HG03095 (cell line): ENCODE measurements around the gene IFNA14.

Source experiments
- ATAC-seq: cut with Tn5 transposase; IDR thresholded peaks from one replicate; pipeline ENCODE4 v1.9.1; 2021; ENCODE audit warnings: moderate library complexity; ENCODE audit not compliant: unreplicated experiment

The IFNA14 gene

GRCh38 chr9:21239911-21240310, at the start of gene IFNA14:
Gene IFNA14, minus strand, starts transcription at chr9:21240005. Its CDS starts 70 bp downstream, at chr9:21239935.
- no peak for ATAC-seq

GRCh38 chr9:21287280-21287679, 47.5 kb upstream of the IFNA14 start:
- no peak for ATAC-seq

DNA sequence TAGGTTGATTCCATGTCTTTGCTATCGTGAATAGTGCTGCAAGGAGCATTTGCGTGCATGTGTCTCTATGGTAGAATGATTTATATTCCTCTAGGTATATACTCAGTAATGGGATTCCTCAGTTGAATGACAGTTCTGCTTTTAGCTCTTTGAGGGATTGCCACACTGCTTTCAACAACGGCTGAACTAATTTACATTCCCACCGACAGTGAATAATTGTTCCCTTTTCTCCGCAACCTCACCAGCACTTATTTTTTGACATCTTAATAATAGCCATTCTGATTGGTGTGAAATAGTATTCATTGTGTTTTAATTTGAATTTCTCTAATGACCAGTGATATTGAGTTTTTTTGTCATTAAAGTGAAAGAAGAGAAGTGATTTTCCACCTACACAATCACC, 46.9 kb upstream of the IFNA14 start:
- ATAC-seq = no peak

GRCh38 chr9:21286099-21286498, 46.3 kb upstream of the IFNA14 start:
- ATAC-seq = no peak

GRCh38 chr9:21281275-21281674, 41.5 kb upstream of the IFNA14 start:
- ATAC-seq = no peak

GRCh38 chr9:21268347-21268657, 28.5 kb upstream of the IFNA14 start:
- no peak for ATAC-seq

- peak; percentile 70 for ATAC-seq
These were observed 27.9 kb upstream of the IFNA14 start for GRCh38 chr9:21267485-21268346.

- ATAC-seq = no peak
These were observed 27.1 kb upstream of the IFNA14 start for GRCh38 chr9:21266733-21267484.

GRCh38 chr9:21265421-21266189, 25.8 kb upstream of the IFNA14 start:
- no peak for ATAC-seq

GRCh38 chr9:21255538-21256212, 15.9 kb upstream of the IFNA14 start:
- ATAC-seq = no peak

DNA sequence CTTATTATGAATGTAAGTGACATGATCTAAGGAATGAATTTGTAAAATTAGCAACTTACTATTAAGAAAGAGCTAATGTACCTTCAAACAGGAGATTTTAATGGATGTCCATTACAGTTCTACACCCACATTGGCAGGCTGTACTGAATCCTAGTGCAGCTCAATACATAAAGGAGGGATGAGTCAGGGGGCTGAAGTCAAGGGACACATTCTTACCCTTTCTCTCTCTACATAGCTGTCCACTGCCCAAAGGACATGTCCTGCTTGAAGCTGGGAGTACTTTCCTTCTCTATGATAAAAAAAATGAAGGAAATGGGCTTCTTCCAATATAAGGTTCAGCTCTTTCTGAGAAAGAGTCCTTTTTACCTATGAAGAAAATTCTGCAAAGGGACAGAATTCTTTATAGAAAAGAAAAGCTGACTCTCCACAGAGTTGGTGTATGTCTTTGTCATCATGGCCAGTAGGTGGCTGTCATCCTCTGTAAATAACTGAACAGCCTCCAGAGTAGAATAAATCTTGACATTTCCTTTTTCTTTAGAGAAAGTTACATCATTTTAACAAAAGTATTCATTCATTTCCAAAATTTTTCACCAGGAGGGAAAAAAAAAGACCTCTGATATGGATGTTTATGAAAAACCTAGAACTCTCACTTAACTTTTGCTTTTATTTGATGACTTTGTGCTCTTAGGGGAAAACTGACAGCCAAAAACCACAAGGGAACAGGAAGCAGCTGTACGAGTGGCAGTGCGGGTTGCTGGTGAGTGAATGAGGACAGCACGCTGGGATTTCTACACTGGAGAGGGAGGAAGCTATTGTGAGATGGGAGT, 13.1 kb upstream of the IFNA14 start:
- peak; percentile 63 for ATAC-seq

DNA sequence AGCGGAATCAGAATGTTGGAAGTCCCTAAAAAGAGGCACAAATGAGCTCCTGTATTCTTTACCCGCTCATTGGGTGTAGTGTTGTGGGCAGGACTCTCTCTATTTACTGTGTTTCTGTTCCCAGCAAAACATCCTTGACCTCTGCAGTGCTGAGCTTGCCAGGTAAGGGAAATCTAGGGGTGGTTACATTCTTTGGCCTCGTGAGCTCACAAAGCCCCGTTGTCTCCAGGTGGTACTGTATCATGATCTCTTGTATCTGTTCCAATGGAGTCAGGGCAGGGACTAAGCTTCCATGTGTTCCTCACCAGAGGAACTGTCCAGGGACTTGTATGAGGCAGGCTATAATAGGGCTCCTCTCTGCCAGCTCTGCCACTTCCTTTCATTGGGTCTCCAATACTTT, 11.8 kb upstream of the IFNA14 start:
- no peak for ATAC-seq

DNA sequence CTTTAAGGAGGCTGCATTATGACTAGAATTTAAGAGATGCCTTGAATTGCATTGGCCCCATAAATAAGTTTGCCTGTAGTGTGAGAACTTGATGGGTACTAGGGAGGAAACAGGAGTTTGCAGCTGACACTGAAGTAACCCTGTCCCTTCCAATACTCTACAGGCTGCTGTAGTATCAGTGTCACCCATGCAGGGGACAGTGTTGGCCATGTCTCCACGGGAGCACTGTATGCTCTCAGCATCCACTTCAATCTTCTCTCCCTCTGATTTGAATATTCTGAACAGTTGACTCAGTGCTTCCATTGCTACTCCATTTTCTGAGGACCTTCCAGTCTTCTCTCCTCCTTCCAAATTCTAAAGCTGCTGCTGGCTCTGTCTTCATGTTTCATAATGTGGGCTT, 11.4 kb upstream of the IFNA14 start:
- no peak for ATAC-seq

DNA sequence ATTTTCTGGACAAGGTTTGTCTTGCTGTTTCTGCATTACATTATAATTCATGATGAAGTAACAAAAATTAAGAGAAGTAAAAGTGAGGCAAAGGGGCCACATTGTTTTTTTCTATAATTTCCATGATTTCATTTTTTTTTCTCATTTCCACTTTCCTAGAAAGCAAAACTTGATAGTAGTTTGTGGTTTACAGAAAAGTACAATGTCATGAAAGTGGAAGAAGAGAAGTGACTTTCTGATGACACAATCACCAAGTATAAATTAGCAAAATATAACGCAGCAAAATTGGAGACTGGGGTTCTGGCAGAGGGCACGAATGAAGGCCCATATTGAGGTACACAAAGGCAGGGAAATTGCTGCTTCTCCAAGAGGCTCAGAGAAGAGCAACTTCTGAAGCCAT, 5.0 kb upstream of the IFNA14 start:
- no peak for ATAC-seq

DNA sequence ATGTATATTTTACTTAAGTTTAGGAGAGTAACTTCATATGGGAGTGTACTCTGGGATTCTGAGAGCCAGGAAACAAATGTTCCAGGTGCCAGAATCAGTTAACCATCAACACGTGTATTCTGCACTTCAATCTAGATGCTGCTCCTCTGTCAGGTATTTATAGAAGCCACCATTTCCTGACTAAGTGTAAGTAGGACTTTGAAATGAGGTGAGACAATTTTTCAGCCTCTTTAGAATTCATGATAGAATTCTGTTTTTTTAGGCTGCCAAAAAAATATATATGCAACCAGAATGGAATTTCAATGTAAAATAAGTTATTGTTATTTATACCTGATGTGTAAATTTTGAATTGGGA, 3.5 kb downstream of the IFNA14 start:
- ATAC-seq = peak; percentile 9

- ATAC-seq = peak; percentile 77
These were observed 4.1 kb downstream of the IFNA14 start for GRCh38 chr9:21235468-21236359.

GRCh38 chr9:21234153-21234687, 5.6 kb downstream of the IFNA14 start:
- no peak for ATAC-seq

DNA sequence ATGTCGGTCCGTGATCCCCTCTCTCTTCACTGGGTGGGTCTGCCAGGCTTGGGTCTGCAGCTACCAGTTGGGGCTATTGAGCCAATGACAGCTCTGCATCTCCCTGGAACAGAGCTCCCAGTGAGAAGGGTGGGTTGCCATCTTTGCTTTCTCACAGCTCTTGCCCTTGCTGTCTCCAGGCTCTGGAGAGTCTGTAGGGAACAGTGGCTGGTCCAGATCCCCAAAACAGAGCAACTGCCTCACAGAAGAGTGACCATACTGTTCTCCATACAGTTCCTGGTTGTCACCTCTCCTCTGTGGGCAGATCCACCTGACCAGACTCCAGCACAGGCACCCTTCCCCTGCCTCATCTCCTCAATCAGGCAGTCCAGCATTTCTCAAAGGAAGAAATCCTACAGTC, 6.5 kb downstream of the IFNA14 start:
- ATAC-seq = no peak

DNA sequence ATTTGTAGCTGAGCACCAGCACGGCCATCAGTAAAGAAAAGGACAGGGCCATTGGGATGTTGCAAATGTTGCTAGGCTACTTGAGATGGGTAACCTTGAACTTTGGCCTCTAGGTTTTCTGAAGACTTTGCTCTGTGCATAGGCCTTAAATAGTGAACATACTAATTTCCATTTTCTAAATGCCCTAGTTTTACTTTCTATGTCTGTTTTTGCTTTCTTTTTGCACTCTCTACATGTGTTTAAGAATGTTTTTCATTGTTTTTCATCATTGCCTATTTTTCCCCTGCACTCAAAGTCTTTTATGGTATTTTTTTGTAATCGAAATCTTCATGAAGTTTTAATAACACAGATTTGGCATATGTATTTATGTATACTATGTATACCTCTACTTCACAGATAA, 11.7 kb downstream of the IFNA14 start, which contains the start of gene IFNA17:
IFNA17 (minus strand) TSS at position 101 of the 400 bp plus-strand sequence; CDS start at position 52, 49 bp downstream.
- ATAC-seq = no peak
